MM.1S (cell line): ENCODE measurements around the gene FBXO48.
"Not testable (repeated sequence)": the region's sequence is repeated elsewhere in the genome, so short reads cannot be mapped to it uniquely, and the experiment has no call there.

Experiments
- DNase-seq: peaks from one replicate; pipeline ENCODE4 v3.0.0-alpha.2; 2015
- H2AFZ ChIP-seq: fragments of 300-600 bp; sonication (generic); 2 replicates; pipeline ENCODE4 v1.6.0; 2016; ENCODE audit warnings: antibody characterized with exemption, low read length
- H3F3A ChIP-seq: fragments of 300-600 bp; sonication (generic); 2 replicates; pipeline ENCODE4 v1.6.1; 2016; ENCODE audit warnings: mild to moderate bottlenecking, antibody characterized with exemption, low read length, moderate library complexity, mixed read lengths; ENCODE audit not compliant: insufficient read depth
- H3K27ac ChIP-seq: fragments of 300-600 bp; sonication (generic); 2 replicates; pipeline ENCODE4 v1.5.1; 2016; ENCODE audit warnings: mild to moderate bottlenecking, low read length
- H3K27me3 ChIP-seq: fragments of 300-600 bp; sonication (generic); replicated peaks from 2 replicates; pipeline ENCODE4 v1.6.0; 2016; ENCODE audit warnings: low read length; ENCODE audit not compliant: insufficient read depth
- H3K36me3 ChIP-seq: fragments of 300-600 bp; sonication (generic); replicated peaks from 2 replicates; pipeline ENCODE4 v1.6.1; 2016; ENCODE audit warnings: mild to moderate bottlenecking, low read length, mixed read lengths; ENCODE audit not compliant: insufficient read depth
- H3K4me1 ChIP-seq: fragments of 300-600 bp; sonication (generic); 2 replicates; pipeline ENCODE4 v1.6.1; 2016; ENCODE audit warnings: low read length, mixed read lengths
- H3K4me2 ChIP-seq: fragments of 300-600 bp; sonication (generic); 2 replicates; pipeline ENCODE4 v1.6.0; 2016; ENCODE audit warnings: low read depth, low read length
- H3K4me3 ChIP-seq: fragments of 300-600 bp; sonication (generic); 2 replicates; pipeline ENCODE4 v1.5.1; 2016; ENCODE audit warnings: low read length, mixed read lengths
- H3K79me2 ChIP-seq: fragments of 300-600 bp; sonication (generic); 2 replicates; pipeline ENCODE4 v1.6.1; 2016; ENCODE audit warnings: mixed run types, low read length, mixed read lengths
- H3K9ac ChIP-seq: fragments of 300-600 bp; sonication (generic); 2 replicates; pipeline ENCODE4 v1.6.1; 2016; ENCODE audit warnings: low read length, mixed read lengths
- H3K9me2 ChIP-seq: fragments of 300-600 bp; sonication (generic); replicated peaks from 2 replicates; pipeline ENCODE4 v1.6.1; 2016; ENCODE audit warnings: mild to moderate bottlenecking, low read length, mixed read lengths; ENCODE audit not compliant: insufficient read depth
- H3K9me3 ChIP-seq: fragments of 300-600 bp; sonication (generic); replicated peaks from 2 replicates; pipeline ENCODE4 v1.6.1; 2016; ENCODE audit warnings: mild to moderate bottlenecking, low read length, mixed read lengths; ENCODE audit not compliant: insufficient read depth
- H4K20me1 ChIP-seq: fragments of 300-600 bp; sonication (generic); 2 replicates; pipeline ENCODE4 v1.6.1; 2016; ENCODE audit warnings: mild to moderate bottlenecking, low read length, moderate library complexity, mixed read lengths; ENCODE audit not compliant: insufficient read depth
- CTCF ChIP-seq: fragments of 300-600 bp; sonication (generic); IDR thresholded peaks from 2 replicates; pipeline ENCODE4 v1.5.1; 2016; ENCODE audit warnings: antibody characterized with exemption, low read length, mixed read lengths
- EZH2 ChIP-seq: fragments of 300-600 bp; sonication (generic); optimal IDR thresholded peaks from 2 replicates; pipeline ENCODE3; 2017; ENCODE audit warnings: low read depth, mild to moderate bottlenecking, antibody characterized with exemption, low read length, mixed read lengths
- EZH2phosphoT487 ChIP-seq: fragments of 300-600 bp; sonication (generic); IDR thresholded peaks from 2 replicates; pipeline ENCODE4 v1.6.1; 2018; ENCODE audit warnings: antibody characterized with exemption, low read length

FBXO48 gene

GRCh38 chr2:68499133-68499532, 32.0 kb upstream of the FBXO48 start:
- Histone ChIP-seq H3K4me1 (no peaks in the 10 kb centered on the region), H3K79me2 (no peaks in the 10 kb centered on the region), H4K20me1 (no peaks in the 10 kb centered on the region), H3K4me3 (no peak overlapping the region), H3K4me2 (no peak overlapping the region), H2AFZ (no peak overlapping the region), H3K9me2 (no peaks in the 10 kb centered on the region), H3K36me3 (no peaks in the 10 kb centered on the region), H3F3A (no peaks in the 10 kb centered on the region), H3K9ac (no peak overlapping the region), H3K27ac (no peak overlapping the region), H3K9me3 (no peaks in the 10 kb centered on the region), H3K27me3 (no peaks in the 10 kb centered on the region)
- TF ChIP-seq EZH2phosphoT487 (no peak), CTCF (no peak), EZH2 (no peak)
- no peak for DNase-seq

GRCh38 chr2:68491582-68491981, 24.5 kb upstream of the FBXO48 start:
- Histone ChIP-seq H3K9ac (no peak overlapping the region), H3K4me3 (no peak overlapping the region), H3K4me2 (no peak overlapping the region), H3K36me3 (no peaks in the 10 kb centered on the region), H2AFZ (no peak overlapping the region), H3K27ac (no peak overlapping the region), H3K9me3 (no peaks in the 10 kb centered on the region), H3K27me3 (no peaks in the 10 kb centered on the region), H3K9me2 (no peaks in the 10 kb centered on the region), H3K79me2 (no peaks in the 10 kb centered on the region), H3K4me1 (0 out of 2 replicates have a peak, but pooled peaks cover 4% of the 10 kb centered on the region), H4K20me1 (no peaks in the 10 kb centered on the region), H3F3A (no peaks in the 10 kb centered on the region)
- no peak for DNase-seq
- TF ChIP-seq CTCF (no peak), EZH2 (no peak), EZH2phosphoT487 (no peak)

- Histone ChIP-seq H3K27ac (no peak overlapping the region), H3K36me3 (no peaks in the 10 kb centered on the region), H4K20me1 (no peaks in the 10 kb centered on the region), H3K4me1 (0 out of 2 replicates have a peak, but pooled peaks cover 4% of the 10 kb centered on the region), H3K4me3 (no peak overlapping the region), H2AFZ (no peak overlapping the region), H3K9me2 (no peaks in the 10 kb centered on the region), H3K4me2 (no peak overlapping the region), H3K27me3 (no peaks in the 10 kb centered on the region), H3K79me2 (no peaks in the 10 kb centered on the region), H3F3A (no peaks in the 10 kb centered on the region), H3K9me3 (no peaks in the 10 kb centered on the region), H3K9ac (no peak overlapping the region)
- TF ChIP-seq EZH2phosphoT487 (no peak), EZH2 (no peak), CTCF (no peak)
- no peak for DNase-seq
These were observed 22.2 kb upstream of the FBXO48 start for GRCh38 chr2:68489282-68489681.

- H3K9ac ChIP-seq, H3K27ac ChIP-seq, H3K9me3 ChIP-seq, H3K4me2 ChIP-seq, H2AFZ ChIP-seq, H3K4me1 ChIP-seq, H3K9me2 ChIP-seq, H3F3A ChIP-seq, H3K79me2 ChIP-seq, DNase-seq, H3K4me3 ChIP-seq, H3K27me3 ChIP-seq, H4K20me1 ChIP-seq, H3K36me3 ChIP-seq: not testable (repeated sequence)
These were observed 21.5 kb upstream of the FBXO48 start for GRCh38 chr2:68488605-68489004.
